ENCODE measurements around the gene SYNE4.

DNA sequence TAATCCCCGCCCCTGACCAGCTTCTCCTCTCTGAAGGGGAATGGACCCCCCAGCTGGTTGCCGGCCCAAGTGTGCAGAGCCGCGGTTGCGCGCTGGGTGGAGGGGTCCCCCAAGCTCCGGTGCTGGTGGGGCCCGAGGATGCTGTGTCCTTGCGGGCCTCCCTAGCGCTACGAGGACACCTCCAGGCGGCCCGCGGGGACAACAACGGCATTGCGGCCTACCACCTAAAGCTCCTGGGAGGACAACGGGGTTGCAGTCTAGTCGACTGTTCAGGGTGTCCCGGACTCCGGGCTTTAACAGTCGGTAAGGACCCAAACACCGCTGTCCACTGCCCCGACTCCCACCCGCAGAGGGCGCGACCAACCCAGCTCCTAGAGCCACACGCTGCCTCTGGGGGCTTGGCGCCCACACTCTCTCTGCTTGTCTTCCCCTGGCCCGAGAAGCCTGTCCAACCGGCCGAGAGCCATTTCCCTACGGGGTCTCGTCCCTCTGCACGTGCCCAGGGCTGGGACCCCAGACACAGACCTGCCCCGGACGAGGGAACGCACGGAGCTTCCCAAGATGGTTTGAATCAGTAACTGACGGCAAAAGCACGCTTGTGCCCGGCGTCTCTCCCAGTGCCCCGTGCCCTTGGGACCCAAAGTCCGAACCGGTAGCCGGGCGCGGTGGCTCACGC, 14.6 kb downstream of the SYNE4 start:
- no peak for TF ChIP-seq CTCF (IDR thresholded peaks at IDR 0.05)
- no peak for TF ChIP-seq POLR2A (IDR thresholded peaks at IDR 0.05)

All from prostate gland (tissue), 2 donors.